NB4 (cell line): ENCODE results near the gene KCTD21.

Experiments used
- DNase-seq: peaks from one replicate; pipeline ENCODE4 v3.0.0; 2010; ENCODE audit warnings: low read depth
- H3K4me3 ChIP-seq: one replicate; pipeline ENCODE4 v1.5.1; 2011; ENCODE audit warnings: mild to moderate bottlenecking, low read depth, low read length, moderate library complexity
- MYC ChIP-seq: IDR thresholded peaks from 2 replicates; pipeline ENCODE4 v1.6.1; 2011; ENCODE audit warnings: low read depth, low read length
- POLR2A ChIP-seq: IDR thresholded peaks from 2 replicates; pipeline ENCODE4 v1.6.1; 2011; ENCODE audit warnings: mild to moderate bottlenecking; ENCODE audit not compliant: insufficient read length; ENCODE audit errors: extremely low read depth
- TF ChIP-seq, protein P1 (sequence below): IDR thresholded peaks from 2 replicates; pipeline ENCODE4 v1.6.1; 2011; ENCODE audit warnings: low read depth, low read length
- TF ChIP-seq, protein P2 (sequence below): IDR thresholded peaks from one replicate; pipeline ENCODE4 v1.5.1; 2012; ENCODE audit warnings: low read depth, low read length

KCTD21 gene

DNA sequence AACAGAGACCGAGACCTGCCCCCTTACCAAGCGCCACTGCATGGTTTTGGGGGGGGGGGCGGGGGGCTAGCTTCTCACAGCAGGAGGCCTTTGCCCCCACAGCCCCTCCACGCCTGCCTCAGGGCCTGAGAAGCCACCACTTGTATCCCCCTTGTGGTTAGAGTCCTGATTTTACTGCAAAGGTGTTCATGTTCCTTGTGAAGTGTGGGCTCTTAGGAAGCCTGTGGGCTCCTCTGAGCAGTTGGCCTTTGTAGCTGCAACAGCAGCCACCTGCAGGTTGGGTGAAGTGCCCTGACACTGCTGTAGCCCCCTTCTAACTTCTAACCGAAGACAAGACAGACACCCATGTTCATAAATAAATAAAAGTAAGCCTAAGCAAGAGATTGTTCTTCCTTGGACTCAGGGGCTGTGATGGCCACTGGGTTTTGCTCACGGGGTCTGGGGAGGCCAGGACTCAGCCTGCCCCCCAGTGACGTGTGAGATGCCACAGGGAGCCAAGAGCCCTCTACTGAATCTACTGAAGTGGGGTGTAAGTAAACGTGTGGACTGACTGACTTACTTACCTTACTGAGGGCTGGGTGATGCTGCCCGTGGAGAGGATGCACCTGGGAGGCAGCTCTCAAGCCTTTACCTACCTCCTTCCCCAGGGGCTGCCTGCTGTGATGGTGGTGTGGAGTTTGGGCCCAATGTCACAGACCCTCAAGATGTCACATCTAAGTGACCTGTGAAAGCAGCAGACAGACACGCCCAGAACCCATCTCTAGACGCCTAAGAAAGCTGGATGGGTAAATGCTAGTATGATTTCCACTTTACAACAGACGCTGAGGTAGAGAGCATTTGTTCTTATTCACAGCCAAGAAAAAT, 26.1 kb upstream of the KCTD21 start:
- H3K4me3 ChIP-seq = no peak overlapping the region
- TF ChIP-seq, protein P1, sequence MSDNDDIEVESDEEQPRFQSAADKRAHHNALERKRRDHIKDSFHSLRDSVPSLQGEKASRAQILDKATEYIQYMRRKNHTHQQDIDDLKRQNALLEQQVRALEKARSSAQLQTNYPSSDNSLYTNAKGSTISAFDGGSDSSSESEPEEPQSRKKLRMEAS = no peak
- TF ChIP-seq POLR2A (no peak), MYC (no peak)
- TF ChIP-seq, protein P2, sequence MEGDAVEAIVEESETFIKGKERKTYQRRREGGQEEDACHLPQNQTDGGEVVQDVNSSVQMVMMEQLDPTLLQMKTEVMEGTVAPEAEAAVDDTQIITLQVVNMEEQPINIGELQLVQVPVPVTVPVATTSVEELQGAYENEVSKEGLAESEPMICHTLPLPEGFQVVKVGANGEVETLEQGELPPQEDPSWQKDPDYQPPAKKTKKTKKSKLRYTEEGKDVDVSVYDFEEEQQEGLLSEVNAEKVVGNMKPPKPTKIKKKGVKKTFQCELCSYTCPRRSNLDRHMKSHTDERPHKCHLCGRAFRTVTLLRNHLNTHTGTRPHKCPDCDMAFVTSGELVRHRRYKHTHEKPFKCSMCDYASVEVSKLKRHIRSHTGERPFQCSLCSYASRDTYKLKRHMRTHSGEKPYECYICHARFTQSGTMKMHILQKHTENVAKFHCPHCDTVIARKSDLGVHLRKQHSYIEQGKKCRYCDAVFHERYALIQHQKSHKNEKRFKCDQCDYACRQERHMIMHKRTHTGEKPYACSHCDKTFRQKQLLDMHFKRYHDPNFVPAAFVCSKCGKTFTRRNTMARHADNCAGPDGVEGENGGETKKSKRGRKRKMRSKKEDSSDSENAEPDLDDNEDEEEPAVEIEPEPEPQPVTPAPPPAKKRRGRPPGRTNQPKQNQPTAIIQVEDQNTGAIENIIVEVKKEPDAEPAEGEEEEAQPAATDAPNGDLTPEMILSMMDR = no peak
- DNase-seq = no peak

GRCh38 chr11:78213526-78214330, 25.3 kb upstream of the KCTD21 start:
- H3K4me3 ChIP-seq = no peak overlapping the region
- TF ChIP-seq, protein P1 = no peak
- TF ChIP-seq MYC (no peak), POLR2A (no peak)
- TF ChIP-seq, protein P2 = no peak
- no peak for DNase-seq

DNA sequence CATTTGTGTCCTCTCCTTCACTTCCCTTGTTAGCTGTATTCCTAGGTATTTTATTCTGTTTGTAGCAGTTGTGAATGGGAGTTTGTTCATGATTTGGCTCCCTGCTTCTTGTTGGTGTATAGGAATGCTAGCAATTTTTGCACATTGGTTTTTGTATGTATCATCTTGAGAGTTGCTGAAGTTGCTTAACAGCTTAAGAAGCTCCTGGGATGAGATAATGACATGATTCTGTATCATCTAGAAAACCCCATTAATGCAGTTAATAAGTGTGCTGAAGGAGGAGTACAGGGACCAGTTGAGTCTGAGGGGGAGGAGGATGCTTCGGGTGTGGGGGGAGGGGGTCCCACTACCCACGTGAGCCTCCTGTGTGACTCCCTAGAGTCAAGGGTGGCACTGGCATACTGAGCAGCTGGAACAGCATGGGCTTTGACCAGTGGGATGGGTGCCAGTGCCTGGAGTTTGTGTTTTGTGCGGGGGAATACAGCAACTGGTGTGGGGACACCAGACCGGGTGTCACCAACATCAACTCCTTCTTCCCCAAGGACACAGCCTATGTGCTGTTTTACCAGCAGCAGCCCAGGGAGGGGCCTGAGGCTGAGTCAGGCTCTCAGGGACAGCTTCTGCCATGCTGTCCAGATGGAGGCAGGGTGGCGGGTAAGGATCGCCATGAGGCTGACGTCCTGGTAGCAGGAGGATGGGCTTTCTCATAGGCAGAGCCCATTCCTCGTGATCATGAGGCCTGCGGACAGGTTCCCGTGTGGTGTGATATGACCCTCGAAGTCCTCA, 24.4 kb upstream of the KCTD21 start:
- DNase-seq = no peak
- TF ChIP-seq, protein P1 = no peak
- TF ChIP-seq, protein P2 = no peak
- TF ChIP-seq MYC (no peak), POLR2A (no peak)
- H3K4me3 ChIP-seq = no peak overlapping the region

- TF ChIP-seq, protein P1 = no peak
Measured at GRCh38 chr11:78211565-78211964, 23.1 kb upstream of the KCTD21 start.

DNA sequence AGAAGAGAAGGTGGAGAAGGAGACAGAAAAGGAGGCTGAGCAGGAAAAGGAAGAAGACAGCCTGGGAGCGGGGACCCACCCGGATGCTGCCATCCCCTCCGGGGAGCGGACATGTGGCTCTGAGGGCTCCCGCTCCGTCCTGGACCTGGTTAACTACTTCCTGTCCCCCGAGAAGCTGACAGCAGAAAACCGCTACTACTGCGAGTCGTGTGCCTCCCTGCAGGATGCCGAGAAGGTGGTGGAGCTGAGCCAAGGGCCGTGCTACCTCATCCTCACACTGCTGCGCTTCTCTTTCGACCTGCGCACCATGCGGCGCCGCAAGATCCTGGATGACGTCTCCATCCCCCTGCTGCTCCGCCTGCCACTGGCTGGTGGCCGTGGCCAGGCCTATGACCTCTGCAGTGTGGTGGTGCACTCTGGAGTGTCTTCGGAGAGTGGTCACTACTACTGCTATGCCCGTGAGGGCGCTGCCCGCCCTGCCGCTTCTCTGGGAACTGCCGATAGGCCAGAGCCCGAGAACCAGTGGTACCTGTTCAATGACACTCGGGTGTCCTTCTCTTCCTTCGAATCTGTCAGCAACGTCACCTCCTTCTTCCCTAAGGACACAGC, 21.7 kb upstream of the KCTD21 start:
- TF ChIP-seq MYC (no peak), POLR2A (no peak)
- TF ChIP-seq, protein P1 = no peak
- TF ChIP-seq, protein P2 = no peak

More at GRCh38 chr11:78211565-78211964, 23.1 kb upstream of the KCTD21 start:
- H3K4me3 ChIP-seq = no peak overlapping the region
- DNase-seq = no peak

GRCh38 chr11:78209478-78209877, 21.1 kb upstream of the KCTD21 start:
- TF ChIP-seq, protein P2 = no peak
- TF ChIP-seq MYC = no peak
- TF ChIP-seq POLR2A = no peak
- TF ChIP-seq, protein P1 = no peak
- H3K4me3 ChIP-seq = no peak overlapping the region
- DNase-seq = no peak

More for the DNA sequence above, 21.7 kb upstream of the KCTD21 start:
- H3K4me3 ChIP-seq = no peak overlapping the region
- no peak for DNase-seq
